ENCODE data around the gene ART1.

ART1 gene

DNA sequence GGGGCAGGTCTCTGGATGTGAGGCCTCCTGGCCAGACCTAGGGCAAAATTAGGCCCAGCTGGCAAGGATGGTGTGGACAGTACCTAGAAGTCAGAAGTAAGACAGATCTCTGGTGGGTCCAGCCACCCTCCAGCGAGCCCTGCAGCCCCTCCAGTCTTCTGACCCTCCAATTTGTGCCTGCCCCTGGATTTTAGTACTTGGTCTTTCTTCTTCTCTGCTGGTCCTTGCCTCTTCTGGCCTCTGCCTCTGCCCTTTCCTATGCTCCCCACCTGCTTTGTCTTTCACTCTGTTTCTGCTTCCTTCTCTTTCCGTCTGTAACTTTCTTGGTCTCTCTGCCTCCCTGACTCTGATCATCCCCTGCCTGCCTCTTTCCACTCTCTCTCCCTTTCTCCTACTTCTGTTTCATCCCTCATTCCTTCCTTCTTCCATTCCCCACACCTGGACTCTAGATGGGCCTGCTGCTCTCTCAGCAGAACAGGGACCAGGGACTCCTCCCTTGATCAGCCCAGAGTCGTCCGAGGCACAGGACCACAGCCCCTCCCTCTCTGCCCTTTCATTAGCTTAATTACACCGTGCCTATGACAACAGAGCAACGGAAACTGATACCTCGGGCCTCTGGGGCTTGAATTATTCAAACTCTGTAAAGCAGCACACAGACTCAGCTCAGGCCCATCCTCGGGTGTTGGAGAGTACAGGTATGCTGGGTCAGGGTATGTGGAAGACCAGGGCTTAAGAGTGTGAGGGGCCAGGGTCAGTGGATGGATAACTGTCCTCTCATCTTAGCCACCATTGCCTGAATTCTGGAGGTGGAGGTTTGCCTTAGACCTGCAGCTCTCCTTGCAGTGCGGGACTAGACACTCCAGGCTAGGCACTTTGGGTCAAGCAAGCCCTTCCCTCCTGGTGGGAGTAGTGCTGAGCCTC is 26.7 kb downstream of the ART1 start, which contains the start of gene CHRNA10:
TSS of gene CHRNA10 (minus strand) at position 51 of the 921 bp plus-strand sequence. CDS start 72 bp downstream, outside the sequence.
- FAIRE-seq: no peak
- no peak for DNase-seq (ENCODE audit: insufficient read length)
- TF ChIP-seq POLR2A (IDR thresholded peaks at IDR 0.05; ENCODE audit: low read depth, low read length): no peak

DNA sequence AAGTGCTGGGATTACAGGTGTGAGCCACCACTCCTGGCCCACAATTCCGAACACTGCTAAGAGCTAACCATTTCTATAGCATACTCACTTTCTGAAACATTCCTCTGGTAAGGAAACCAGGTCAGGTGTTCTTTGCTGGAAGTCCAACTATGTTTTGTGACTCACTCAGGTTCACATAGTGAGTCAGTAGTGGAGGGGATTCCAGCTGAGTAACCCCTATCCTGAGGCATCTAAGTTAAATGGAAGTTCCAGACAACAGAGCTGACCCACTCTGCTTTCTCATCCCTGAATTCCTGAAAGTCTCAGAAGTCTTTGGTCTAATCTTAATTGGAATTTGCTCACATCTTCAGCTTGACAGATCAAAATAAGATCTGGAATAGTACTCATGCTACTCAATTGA is 29.3 kb downstream of the ART1 start:
- FAIRE-seq: no peak

GRCh38 chr11:3675971-3676370 is 31.0 kb downstream of the ART1 start:
- FAIRE-seq: no peak
- no peak for TF ChIP-seq TAF1 (IDR thresholded peaks at IDR 0.05; ENCODE audit: borderline replicate concordance, low read depth, low read length)
- TF ChIP-seq POLR2A (IDR thresholded peaks at IDR 0.05; ENCODE audit: low read depth, low read length): no peak
- TF ChIP-seq POLR2AphosphoS5 (IDR thresholded peaks at IDR 0.05; ENCODE audit: low read depth, low read length): no peak
- DNase-seq (ENCODE audit: insufficient read length): no peak

More for the DNA sequence above, 29.3 kb downstream of the ART1 start:
- no peak for TF ChIP-seq TAF1 (IDR thresholded peaks at IDR 0.05; ENCODE audit: borderline replicate concordance, low read depth, low read length)
- no peak for TF ChIP-seq POLR2AphosphoS5 (IDR thresholded peaks at IDR 0.05; ENCODE audit: low read depth, low read length)
- TF ChIP-seq POLR2A (IDR thresholded peaks at IDR 0.05; ENCODE audit: low read depth, low read length): no peak
- no peak for DNase-seq (ENCODE audit: insufficient read length)

GRCh38 chr11:3679077-3679476 is 34.1 kb downstream of the ART1 start:
- FAIRE-seq: no peak
- TF ChIP-seq POLR2AphosphoS5 (IDR thresholded peaks at IDR 0.05; ENCODE audit: low read depth, low read length) (no peak), POLR2A (IDR thresholded peaks at IDR 0.05; ENCODE audit: low read depth, low read length) (no peak), TAF1 (IDR thresholded peaks at IDR 0.05; ENCODE audit: borderline replicate concordance, low read depth, low read length) (no peak)

DNA sequence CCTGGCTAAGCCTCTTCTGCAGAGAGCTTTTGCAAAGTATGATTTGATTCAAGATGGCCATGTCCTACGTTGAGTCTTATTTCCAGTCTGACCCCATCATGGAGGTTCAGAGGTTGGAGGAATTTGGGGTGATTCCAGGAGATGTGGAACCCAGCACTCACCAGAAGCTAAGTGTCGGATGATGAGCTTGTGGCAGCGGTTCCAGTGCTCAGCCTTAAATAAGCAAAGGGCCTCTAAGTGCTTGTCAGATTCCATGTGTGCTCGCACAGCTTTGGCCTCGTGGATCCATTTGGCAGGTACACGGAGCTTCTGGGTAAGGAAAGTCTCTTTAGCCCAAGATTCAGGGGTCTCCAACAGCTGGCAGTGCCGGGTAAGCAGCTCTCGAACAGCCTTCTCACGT is 38.1 kb downstream of the ART1 start:
- TF ChIP-seq TAF1 (IDR thresholded peaks at IDR 0.05; ENCODE audit: borderline replicate concordance, low read depth, low read length) (no peak), POLR2A (IDR thresholded peaks at IDR 0.05; ENCODE audit: low read depth, low read length) (no peak), POLR2AphosphoS5 (IDR thresholded peaks at IDR 0.05; ENCODE audit: low read depth, low read length) (no peak)
- DNase-seq (ENCODE audit: insufficient read length): no peak
- FAIRE-seq: no peak

More at GRCh38 chr11:3679077-3679476, 34.1 kb downstream of the ART1 start:
- no peak for DNase-seq (ENCODE audit: insufficient read length)

DNA sequence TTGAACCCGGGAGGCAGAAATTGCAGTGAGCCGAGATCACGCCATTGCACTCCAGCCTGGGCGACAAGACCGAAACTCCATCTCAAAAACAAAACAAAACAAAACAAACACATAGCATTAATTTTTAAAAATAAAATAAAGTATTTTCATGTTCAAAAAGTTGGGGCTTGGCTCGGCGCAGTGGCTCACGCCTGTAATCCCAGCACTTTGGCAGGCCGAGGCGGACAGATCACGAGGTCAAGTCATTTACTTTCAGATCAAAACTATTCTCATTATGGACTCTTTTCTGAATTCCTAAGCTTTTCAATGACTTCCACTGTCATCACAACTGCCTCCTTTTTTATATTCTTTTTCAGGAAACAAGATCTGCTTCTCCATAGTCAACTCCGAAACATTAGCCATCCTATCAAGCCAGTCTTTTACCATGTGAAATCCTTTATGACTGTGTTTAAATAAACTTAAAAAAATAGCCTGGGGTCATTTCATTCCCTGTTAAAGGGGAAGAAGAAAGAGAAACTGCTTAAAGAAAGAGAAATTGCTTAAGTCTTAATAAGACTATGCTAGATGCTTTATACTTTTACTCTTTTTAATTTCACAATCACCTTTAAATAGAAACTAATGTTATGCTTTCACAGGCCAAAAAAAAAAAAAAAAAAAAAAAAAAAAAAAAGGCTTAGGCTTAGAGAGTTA is 39.3 kb downstream of the ART1 start:
- no peak for FAIRE-seq
- no peak for DNase-seq (ENCODE audit: insufficient read length)
- TF ChIP-seq TAF1 (IDR thresholded peaks at IDR 0.05; ENCODE audit: borderline replicate concordance, low read depth, low read length) (no peak), POLR2A (IDR thresholded peaks at IDR 0.05; ENCODE audit: low read depth, low read length) (no peak), POLR2AphosphoS5 (IDR thresholded peaks at IDR 0.05; ENCODE audit: low read depth, low read length) (no peak)

GRCh38 chr11:3684819-3685172 is 39.9 kb downstream of the ART1 start:
- no peak for DNase-seq (ENCODE audit: insufficient read length)
- FAIRE-seq: peak; percentile 46
- TF ChIP-seq POLR2AphosphoS5 (IDR thresholded peaks at IDR 0.05; ENCODE audit: low read depth, low read length) (no peak), POLR2A (IDR thresholded peaks at IDR 0.05; ENCODE audit: low read depth, low read length) (no peak), TAF1 (IDR thresholded peaks at IDR 0.05; ENCODE audit: borderline replicate concordance, low read depth, low read length) (no peak)

- no peak for DNase-seq (ENCODE audit: insufficient read length)
- no peak for FAIRE-seq
- TF ChIP-seq POLR2AphosphoS5 (IDR thresholded peaks at IDR 0.05; ENCODE audit: low read depth, low read length): no peak
- no peak for TF ChIP-seq TAF1 (IDR thresholded peaks at IDR 0.05; ENCODE audit: borderline replicate concordance, low read depth, low read length)
- TF ChIP-seq POLR2A (IDR thresholded peaks at IDR 0.05; ENCODE audit: low read depth, low read length): no peak
Observed at GRCh38 chr11:3685923-3686322, 41.0 kb downstream of the ART1 start.

DNA sequence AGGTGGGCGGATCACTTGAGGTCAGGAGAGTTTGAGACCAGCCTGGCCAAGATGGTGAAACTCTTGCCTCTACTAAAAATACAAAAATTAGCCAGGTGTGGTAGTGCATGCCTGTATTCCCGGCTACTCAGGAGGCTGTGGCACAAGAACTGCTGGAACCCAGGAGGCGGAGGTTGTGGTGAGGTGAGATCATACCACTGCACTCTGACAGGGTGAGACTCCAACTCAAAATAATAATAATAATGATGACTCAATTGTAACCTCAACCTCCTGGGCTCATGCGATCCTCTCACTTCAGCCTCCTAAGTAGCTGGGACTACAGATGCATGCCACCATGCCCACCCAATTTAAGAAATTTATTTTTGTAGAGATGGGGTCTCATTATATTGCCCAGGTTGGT is 41.8 kb downstream of the ART1 start:
- no peak for FAIRE-seq
- no peak for TF ChIP-seq POLR2A (IDR thresholded peaks at IDR 0.05; ENCODE audit: low read depth, low read length)
- no peak for TF ChIP-seq TAF1 (IDR thresholded peaks at IDR 0.05; ENCODE audit: borderline replicate concordance, low read depth, low read length)
- no peak for TF ChIP-seq POLR2AphosphoS5 (IDR thresholded peaks at IDR 0.05; ENCODE audit: low read depth, low read length)

DNA sequence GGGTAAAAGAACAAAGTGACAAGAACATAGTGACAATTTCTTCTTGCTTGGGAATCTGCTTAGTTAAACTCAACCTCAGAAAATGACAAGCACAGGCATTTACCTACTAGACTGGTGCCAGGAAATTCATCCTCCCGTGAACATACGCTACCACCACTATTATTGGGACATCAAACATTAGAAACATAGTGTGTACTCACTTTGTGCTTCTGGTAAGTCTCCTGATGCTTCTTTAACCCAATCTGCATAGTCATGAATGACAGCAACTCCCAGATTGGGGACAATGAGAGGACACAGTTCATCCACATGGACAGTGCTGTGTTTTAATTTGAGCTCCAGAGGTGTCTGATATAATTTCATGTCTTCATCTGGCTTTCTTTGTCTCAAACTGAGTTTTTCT is 55.5 kb downstream of the ART1 start:
- FAIRE-seq (no peak), DNase-seq (ENCODE audit: insufficient read length) (no peak)
- no peak for TF ChIP-seq POLR2A (IDR thresholded peaks at IDR 0.05; ENCODE audit: low read depth, low read length)
- no peak for TF ChIP-seq TAF1 (IDR thresholded peaks at IDR 0.05; ENCODE audit: borderline replicate concordance, low read depth, low read length)
- TF ChIP-seq POLR2AphosphoS5 (IDR thresholded peaks at IDR 0.05; ENCODE audit: low read depth, low read length): no peak

More for the DNA sequence above, 41.8 kb downstream of the ART1 start:
- no peak for DNase-seq (ENCODE audit: insufficient read length)

DNA sequence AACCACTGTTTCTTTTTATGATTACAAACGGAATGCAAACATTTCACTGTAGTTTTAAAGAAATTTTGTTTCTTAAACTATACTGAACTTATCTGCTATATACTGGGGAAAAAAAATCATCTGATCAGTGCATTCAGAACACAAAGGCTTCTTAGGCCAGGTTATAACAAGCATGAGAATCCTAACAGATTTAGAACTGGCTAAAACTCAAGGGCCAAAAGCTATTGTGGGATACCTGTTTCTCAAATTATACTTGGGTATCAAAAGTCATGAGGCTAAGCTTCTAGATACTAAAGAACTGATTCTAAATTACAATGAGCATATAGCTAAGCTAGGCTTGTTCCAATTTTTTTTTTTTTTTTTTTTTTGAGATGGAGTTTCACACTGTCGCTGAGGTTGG is 56.0 kb downstream of the ART1 start:
- DNase-seq (ENCODE audit: insufficient read length): no peak
- TF ChIP-seq TAF1 (IDR thresholded peaks at IDR 0.05; ENCODE audit: borderline replicate concordance, low read depth, low read length): no peak
- no peak for TF ChIP-seq POLR2A (IDR thresholded peaks at IDR 0.05; ENCODE audit: low read depth, low read length)
- no peak for TF ChIP-seq POLR2AphosphoS5 (IDR thresholded peaks at IDR 0.05; ENCODE audit: low read depth, low read length)
- FAIRE-seq: no peak

DNA sequence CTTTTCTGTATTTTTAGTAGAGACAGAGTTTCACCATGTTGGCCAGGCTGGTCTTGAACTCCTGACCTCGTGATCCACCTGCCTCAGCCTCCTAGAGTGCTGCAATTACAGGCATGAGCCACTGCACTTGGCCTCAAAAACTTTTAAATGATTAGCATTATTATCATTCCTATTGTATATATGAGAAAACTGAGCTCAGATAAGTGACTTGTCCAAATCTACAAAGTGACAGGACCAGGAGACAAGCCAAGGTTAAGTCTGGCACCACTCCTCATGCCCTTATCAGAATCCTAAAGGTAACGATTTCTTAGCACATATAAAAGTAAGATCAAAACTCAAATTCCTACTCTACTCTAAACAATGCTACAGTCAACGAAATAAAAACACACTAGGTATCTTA is 58.5 kb downstream of the ART1 start:
- no peak for FAIRE-seq
- no peak for TF ChIP-seq POLR2AphosphoS5 (IDR thresholded peaks at IDR 0.05; ENCODE audit: low read depth, low read length)
- TF ChIP-seq POLR2A (IDR thresholded peaks at IDR 0.05; ENCODE audit: low read depth, low read length): no peak
- DNase-seq (ENCODE audit: insufficient read length): no peak

Data from GM12892 (cell line).